Bronchial epithelial cell (primary cell): Measurements from ENCODE around the gene ARFGEF3. TPM values are rescaled to one million over a fixed set of nuclear protein-coding genes. Genes with fewer than 3 reads are reported as not detected.

Source experiments
- DNase-seq: peaks from one replicate; pipeline ENCODE4 v3.0.0-alpha.2; 2010; ENCODE audit warnings: low read depth
- FAIRE-seq: peaks from 2 replicates; lab custom pipeline; 2011; peaks lifted over from hg19 to GRCh38; lab: Jason Lieb, UNC
- H3K27me3 ChIP-seq: 2 replicates; pipeline ENCODE4 v1.5.1; 2011; ENCODE audit warnings: low read length; ENCODE audit not compliant: control insufficient read depth, insufficient read depth
- H3K36me3 ChIP-seq: 2 replicates; pipeline ENCODE4 v1.5.1; 2011; ENCODE audit warnings: low read length; ENCODE audit not compliant: control insufficient read depth, insufficient read depth
- H3K4me3 ChIP-seq: 2 replicates; pipeline ENCODE4 v1.5.1; 2011; ENCODE audit warnings: mild to moderate bottlenecking, low read depth, low read length, control low read depth
- total RNA-seq: library from RNA; depleted of rRNA; stranded (reverse); fragments of >200 nt; gene quantifications from 2 replicates; pipeline ENCODE4 v1.2.1, GENCODE V29; 2014
- TF ChIP-seq, protein P1 (sequence below): IDR thresholded peaks from 2 replicates; pipeline ENCODE4 v1.5.1; 2011; ENCODE audit warnings: mild to moderate bottlenecking, moderate library complexity, low read length, control low read depth, inconsistent platforms; ENCODE audit not compliant: insufficient read depth, severe bottlenecking

ARFGEF3 gene
- total RNA-seq, 1 donor from 2014 or later = 10.3 TPM

DNA sequence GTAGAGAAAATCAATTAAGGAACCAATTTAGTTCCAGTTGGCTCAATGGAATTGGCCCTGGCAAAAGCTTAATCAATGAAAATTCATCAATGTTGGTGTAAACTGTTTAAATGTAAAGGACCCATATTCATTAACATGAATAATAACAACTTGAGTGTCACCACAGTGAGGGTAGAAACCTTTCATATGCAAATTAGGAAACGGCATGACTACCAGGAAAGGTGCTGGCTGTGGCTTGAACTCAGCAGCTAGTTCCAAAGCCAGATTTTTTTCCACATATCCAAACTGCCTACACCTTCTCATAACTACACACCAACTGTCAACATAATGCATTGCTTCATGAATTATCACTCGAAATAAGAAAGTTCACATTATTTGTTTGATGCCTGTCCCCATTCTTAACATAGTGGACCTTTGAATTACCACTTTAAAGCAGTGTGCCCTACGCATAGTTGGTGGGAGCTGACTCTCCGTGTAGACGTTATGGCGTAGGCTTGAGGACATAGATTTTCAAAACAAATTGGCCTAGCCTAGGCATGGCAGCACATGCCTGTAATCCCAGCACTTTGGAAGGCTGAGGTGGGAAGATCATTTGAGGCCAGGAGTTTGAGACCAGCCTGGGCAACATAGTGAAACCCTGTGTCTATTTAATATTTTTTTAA lies 36.8 kb downstream of the ARFGEF3 start:
- TF ChIP-seq, protein P1, sequence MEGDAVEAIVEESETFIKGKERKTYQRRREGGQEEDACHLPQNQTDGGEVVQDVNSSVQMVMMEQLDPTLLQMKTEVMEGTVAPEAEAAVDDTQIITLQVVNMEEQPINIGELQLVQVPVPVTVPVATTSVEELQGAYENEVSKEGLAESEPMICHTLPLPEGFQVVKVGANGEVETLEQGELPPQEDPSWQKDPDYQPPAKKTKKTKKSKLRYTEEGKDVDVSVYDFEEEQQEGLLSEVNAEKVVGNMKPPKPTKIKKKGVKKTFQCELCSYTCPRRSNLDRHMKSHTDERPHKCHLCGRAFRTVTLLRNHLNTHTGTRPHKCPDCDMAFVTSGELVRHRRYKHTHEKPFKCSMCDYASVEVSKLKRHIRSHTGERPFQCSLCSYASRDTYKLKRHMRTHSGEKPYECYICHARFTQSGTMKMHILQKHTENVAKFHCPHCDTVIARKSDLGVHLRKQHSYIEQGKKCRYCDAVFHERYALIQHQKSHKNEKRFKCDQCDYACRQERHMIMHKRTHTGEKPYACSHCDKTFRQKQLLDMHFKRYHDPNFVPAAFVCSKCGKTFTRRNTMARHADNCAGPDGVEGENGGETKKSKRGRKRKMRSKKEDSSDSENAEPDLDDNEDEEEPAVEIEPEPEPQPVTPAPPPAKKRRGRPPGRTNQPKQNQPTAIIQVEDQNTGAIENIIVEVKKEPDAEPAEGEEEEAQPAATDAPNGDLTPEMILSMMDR = no peak
- Histone ChIP-seq H3K4me3 (no peak overlapping the region), H3K27me3 (no peaks in the 10 kb centered on the region), H3K36me3 (no peaks in the 10 kb centered on the region)
- FAIRE-seq = no peak
- no peak for DNase-seq

DNA sequence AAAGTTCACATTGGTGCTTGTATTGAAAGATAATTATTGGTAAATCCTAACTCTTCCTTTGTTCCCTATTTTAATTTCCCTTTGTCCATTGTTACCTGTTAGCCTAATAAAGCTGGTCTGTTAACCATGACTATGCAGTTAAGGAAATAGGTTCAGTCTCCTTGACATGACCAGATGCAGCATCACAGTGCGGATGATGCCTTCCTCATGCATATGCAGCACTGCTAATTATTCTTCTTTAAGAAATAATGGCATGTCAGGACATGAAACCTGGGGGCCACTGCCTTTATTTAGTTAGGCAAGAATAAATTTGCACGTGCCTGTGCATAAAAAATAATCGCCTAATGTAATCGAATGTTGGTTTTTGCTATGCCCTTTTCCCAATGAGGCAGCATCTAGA lies 40.1 kb downstream of the ARFGEF3 start:
- no peak for FAIRE-seq
- no peak for DNase-seq
- H3K27me3 ChIP-seq = no peaks in the 10 kb centered on the region
- H3K36me3 ChIP-seq = no peaks in the 10 kb centered on the region
- TF ChIP-seq, protein P1 = no peak
- no peak overlapping the region for H3K4me3 ChIP-seq

DNA sequence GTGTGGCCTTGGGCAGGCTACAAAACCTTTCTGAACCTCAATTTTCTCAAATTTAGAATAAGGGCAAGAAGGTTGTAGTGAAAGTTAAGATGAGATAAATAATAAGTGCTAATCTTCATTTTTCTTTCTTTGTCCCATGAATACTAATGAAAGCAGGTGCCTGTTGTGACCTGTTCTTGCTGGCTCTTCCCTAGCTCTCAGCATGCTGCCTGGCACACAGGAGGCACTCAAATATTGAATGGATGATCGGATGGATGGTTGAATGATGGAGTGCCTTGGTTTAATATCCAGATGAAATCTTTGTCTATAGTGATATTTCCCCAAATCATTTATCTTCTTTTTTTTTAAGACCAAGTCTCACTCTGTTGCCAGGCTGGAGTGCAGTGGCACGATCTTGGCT lies 41.6 kb downstream of the ARFGEF3 start:
- TF ChIP-seq, protein P1 = no peak
- Histone ChIP-seq H3K36me3 (no peaks in the 10 kb centered on the region), H3K4me3 (no peak overlapping the region), H3K27me3 (no peaks in the 10 kb centered on the region)
- DNase-seq (no peak), FAIRE-seq (no peak)

DNA sequence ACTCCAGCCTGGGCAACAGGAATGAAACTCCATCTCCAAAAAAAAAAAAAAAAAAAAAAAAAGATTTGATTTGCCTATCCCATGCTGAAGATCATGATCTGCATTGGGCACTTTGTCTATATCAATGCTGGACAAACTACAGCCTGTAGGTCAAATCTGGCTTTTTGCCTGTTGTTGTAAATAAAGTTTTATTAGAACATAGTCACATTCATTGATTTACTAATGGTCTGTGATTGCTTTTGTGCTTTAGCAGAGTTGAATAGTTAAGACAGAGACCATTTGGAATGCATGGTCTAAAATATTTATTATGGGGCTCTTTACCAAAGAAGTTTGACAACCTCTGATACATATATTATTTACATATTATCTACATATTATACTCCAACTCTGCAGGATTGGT lies 42.6 kb downstream of the ARFGEF3 start:
- H3K4me3 ChIP-seq = no peak overlapping the region
- no peak for DNase-seq
- TF ChIP-seq, protein P1 = no peak
- FAIRE-seq = no peak
- no peaks in the 10 kb centered on the region for H3K36me3 ChIP-seq
- H3K27me3 ChIP-seq = no peaks in the 10 kb centered on the region

DNA sequence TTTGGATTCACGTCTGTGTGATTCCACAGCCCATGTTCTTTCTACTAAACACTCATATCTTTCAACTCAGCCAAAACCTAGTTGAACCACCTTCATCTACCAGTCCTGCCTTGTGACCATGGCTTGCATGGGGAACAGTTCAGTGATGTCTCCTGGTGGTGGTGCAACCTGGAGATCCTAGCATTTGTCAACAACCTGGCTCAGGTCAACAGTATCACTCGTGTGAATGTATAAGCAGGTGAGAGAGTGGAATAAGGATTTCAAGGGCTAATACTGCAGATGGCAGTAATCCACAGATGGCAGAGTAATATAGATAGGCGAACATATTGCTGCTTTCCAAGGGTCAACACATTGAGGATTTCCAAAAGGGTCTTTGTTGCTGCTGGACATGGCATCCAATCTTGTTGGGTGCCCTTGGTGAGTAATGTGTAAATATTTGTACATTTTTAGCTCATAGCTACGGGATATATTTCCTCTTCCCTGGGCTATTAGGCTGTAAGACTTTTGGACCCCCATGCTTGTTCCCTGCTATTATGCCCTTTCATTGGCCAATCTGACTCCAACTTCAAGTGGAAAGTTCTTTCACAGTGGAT lies 43.1 kb downstream of the ARFGEF3 start:
- no peaks in the 10 kb centered on the region for H3K27me3 ChIP-seq
- DNase-seq (no peak), FAIRE-seq (no peak)
- H3K36me3 ChIP-seq = no peaks in the 10 kb centered on the region
- TF ChIP-seq, protein P1 = no peak
- no peak overlapping the region for H3K4me3 ChIP-seq
